ENCODE measurements around the gene CDK4. TPM values are rescaled to one million over a fixed set of nuclear protein-coding genes. Genes with fewer than 3 reads are reported as not detected.
"Not testable (repeated sequence)": the region's sequence is repeated elsewhere in the genome, so short reads cannot be mapped to it uniquely, and the experiment has no call there.

Gene CDK4
- polyA plus RNA-seq, 2 donors = 22.1 to 52.6 TPM

GRCh38 chr12:57716305-57716704 lies 35.8 kb downstream of the CDK4 start:
- WGBS, 2 donors = 95 to 96% methylated on average over 4 of the region's 4 CpGs

GRCh38 chr12:57715786-57716185 lies 36.3 kb downstream of the CDK4 start:
- 94% methylated on average over 12 of the region's 12 CpGs for WGBS, 2 donors
- H3K27ac ChIP-seq (ENCODE audit: low read depth in 2 of 2, low read length in 1 of 2) = no peak overlapping the region
- H3K4me3 ChIP-seq (ENCODE audit: low read depth in 1 of 2, low read length in 2 of 2) = no peak overlapping the region
- no peaks in the 10 kb centered on the region for H3K4me1 ChIP-seq (ENCODE audit: control insufficient read depth in 2 of 2, insufficient read depth in 2 of 2, low read length in 1 of 2)
- H3K36me3 ChIP-seq (ENCODE audit: control insufficient read depth in 2 of 2, insufficient read depth in 2 of 2, low read length in 1 of 2) = peaks cover 12 to 41% of the 10 kb centered on the region in 2 donors
- H3K9me3 ChIP-seq (ENCODE audit: control insufficient read depth in 2 of 2, insufficient read depth in 1 of 2, low read depth in 1 of 2, low read length in 1 of 2) = no peaks in the 10 kb centered on the region
- no peaks in the 10 kb centered on the region for H3K27me3 ChIP-seq (ENCODE audit: control insufficient read depth in 1 of 2, insufficient read depth in 2 of 2, low read length in 2 of 2)

More at GRCh38 chr12:57716305-57716704, 35.8 kb downstream of the CDK4 start:
- no peaks in the 10 kb centered on the region for H3K9me3 ChIP-seq (ENCODE audit: control insufficient read depth in 2 of 2, insufficient read depth in 1 of 2, low read depth in 1 of 2, low read length in 1 of 2)
- H3K36me3 ChIP-seq (ENCODE audit: control insufficient read depth in 2 of 2, insufficient read depth in 2 of 2, low read length in 1 of 2) = peaks cover 12 to 46% of the 10 kb centered on the region in 2 donors
- H3K27ac ChIP-seq (ENCODE audit: low read depth in 2 of 2, low read length in 1 of 2) = no peak overlapping the region
- no peak overlapping the region for H3K4me3 ChIP-seq (ENCODE audit: low read depth in 1 of 2, low read length in 2 of 2)
- H3K27me3 ChIP-seq (ENCODE audit: control insufficient read depth in 1 of 2, insufficient read depth in 2 of 2, low read length in 2 of 2) = no peaks in the 10 kb centered on the region
- H3K4me1 ChIP-seq (ENCODE audit: control insufficient read depth in 2 of 2, insufficient read depth in 2 of 2, low read length in 1 of 2) = no peaks in the 10 kb centered on the region

- H3K27me3 ChIP-seq (ENCODE audit: control insufficient read depth in 1 of 2, insufficient read depth in 2 of 2, low read length in 2 of 2); H3K27ac ChIP-seq (ENCODE audit: low read depth in 2 of 2, low read length in 1 of 2); H3K4me1 ChIP-seq (ENCODE audit: control insufficient read depth in 2 of 2, insufficient read depth in 2 of 2, low read length in 1 of 2); H3K9me3 ChIP-seq (ENCODE audit: control insufficient read depth in 2 of 2, insufficient read depth in 1 of 2, low read depth in 1 of 2, low read length in 1 of 2); H3K4me3 ChIP-seq (ENCODE audit: low read depth in 1 of 2, low read length in 2 of 2): not testable (repeated sequence)
- H3K36me3 ChIP-seq (ENCODE audit: control insufficient read depth in 2 of 2, insufficient read depth in 2 of 2, low read length in 1 of 2) = peaks cover 7 to 36% of the 10 kb centered on the region in 2 donors
- WGBS, 2 donors = 94 to 98% methylated on average over 6 of the region's 6 CpGs
Measured at GRCh38 chr12:57715036-57715748, 36.9 kb downstream of the CDK4 start.

GRCh38 chr12:57713209-57713608 lies 38.9 kb downstream of the CDK4 start:
- WGBS, 2 donors = 91 to 94% methylated on average over 5 of the region's 5 CpGs
- H3K4me3 ChIP-seq (ENCODE audit: low read depth in 1 of 2, low read length in 2 of 2) = no peak overlapping the region
- H3K4me1 ChIP-seq (ENCODE audit: control insufficient read depth in 2 of 2, insufficient read depth in 2 of 2, low read length in 1 of 2) = no peaks in the 10 kb centered on the region
- H3K27ac ChIP-seq (ENCODE audit: low read depth in 2 of 2, low read length in 1 of 2) = no peak overlapping the region
- H3K27me3 ChIP-seq (ENCODE audit: control insufficient read depth in 1 of 2, insufficient read depth in 2 of 2, low read length in 2 of 2) = no peaks in the 10 kb centered on the region
- H3K9me3 ChIP-seq (ENCODE audit: control insufficient read depth in 2 of 2, insufficient read depth in 1 of 2, low read depth in 1 of 2, low read length in 1 of 2) = no peaks in the 10 kb centered on the region
- H3K36me3 ChIP-seq (ENCODE audit: control insufficient read depth in 2 of 2, insufficient read depth in 2 of 2, low read length in 1 of 2) = peaks cover under 1 to 22% of the 10 kb centered on the region in 2 donors

- H3K27me3 ChIP-seq (ENCODE audit: control insufficient read depth in 1 of 2, insufficient read depth in 2 of 2, low read length in 2 of 2) = no peaks in the 10 kb centered on the region
- peaks cover 0 to 21% of the 10 kb centered on the region in 2 donors for H3K36me3 ChIP-seq (ENCODE audit: control insufficient read depth in 2 of 2, insufficient read depth in 2 of 2, low read length in 1 of 2)
- 93 to 96% methylated on average over 3 of the region's 3 CpGs for WGBS, 2 donors
- H3K27ac ChIP-seq (ENCODE audit: low read depth in 2 of 2, low read length in 1 of 2) = no peak overlapping the region
- H3K4me3 ChIP-seq (ENCODE audit: low read depth in 1 of 2, low read length in 2 of 2) = no peak overlapping the region
- H3K9me3 ChIP-seq (ENCODE audit: control insufficient read depth in 2 of 2, insufficient read depth in 1 of 2, low read depth in 1 of 2, low read length in 1 of 2) = no peaks in the 10 kb centered on the region
- H3K4me1 ChIP-seq (ENCODE audit: control insufficient read depth in 2 of 2, insufficient read depth in 2 of 2, low read length in 1 of 2) = no peaks in the 10 kb centered on the region
Measured at GRCh38 chr12:57712701-57713100, 39.4 kb downstream of the CDK4 start.

GRCh38 chr12:57708296-57708695 lies 43.8 kb downstream of the CDK4 start:
- H3K4me3 ChIP-seq (ENCODE audit: low read depth in 1 of 2, low read length in 2 of 2) = no peak overlapping the region
- no peaks in the 10 kb centered on the region for H3K4me1 ChIP-seq (ENCODE audit: control insufficient read depth in 2 of 2, insufficient read depth in 2 of 2, low read length in 1 of 2)
- H3K27ac ChIP-seq (ENCODE audit: low read depth in 2 of 2, low read length in 1 of 2) = no peak overlapping the region
- WGBS, 2 donors = 87 to 93% methylated on average over 2 of the region's 2 CpGs
- no peaks in the 10 kb centered on the region for H3K27me3 ChIP-seq (ENCODE audit: control insufficient read depth in 1 of 2, insufficient read depth in 2 of 2, low read length in 2 of 2)
- peaks cover 0 to 2% of the 10 kb centered on the region in 2 donors for H3K36me3 ChIP-seq (ENCODE audit: control insufficient read depth in 2 of 2, insufficient read depth in 2 of 2, low read length in 1 of 2)
- H3K9me3 ChIP-seq (ENCODE audit: control insufficient read depth in 2 of 2, insufficient read depth in 1 of 2, low read depth in 1 of 2, low read length in 1 of 2) = no peaks in the 10 kb centered on the region

GRCh38 chr12:57707250-57707649 lies 44.9 kb downstream of the CDK4 start:
- Histone ChIP-seq H3K4me1 (ENCODE audit: control insufficient read depth in 2 of 2, insufficient read depth in 2 of 2, low read length in 1 of 2) (no peaks in the 10 kb centered on the region), H3K27ac (ENCODE audit: low read depth in 2 of 2, low read length in 1 of 2) (no peak overlapping the region), H3K4me3 (ENCODE audit: low read depth in 1 of 2, low read length in 2 of 2) (no peak overlapping the region), H3K9me3 (ENCODE audit: control insufficient read depth in 2 of 2, insufficient read depth in 1 of 2, low read depth in 1 of 2, low read length in 1 of 2) (no peaks in the 10 kb centered on the region), H3K36me3 (ENCODE audit: control insufficient read depth in 2 of 2, insufficient read depth in 2 of 2, low read length in 1 of 2) (no peaks in the 10 kb centered on the region), H3K27me3 (ENCODE audit: control insufficient read depth in 1 of 2, insufficient read depth in 2 of 2, low read length in 2 of 2) (no peaks in the 10 kb centered on the region)
- 89 to 97% methylated on average over 3 of the region's 3 CpGs for WGBS, 2 donors

GRCh38 chr12:57700317-57700716 lies 51.8 kb downstream of the CDK4 start:
- WGBS, 2 donors = 98% methylated on average over 2 of the region's 2 CpGs
- H3K27me3 ChIP-seq (ENCODE audit: control insufficient read depth in 1 of 2, insufficient read depth in 2 of 2, low read length in 2 of 2) = no peaks in the 10 kb centered on the region
- H3K36me3 ChIP-seq (ENCODE audit: control insufficient read depth in 2 of 2, insufficient read depth in 2 of 2, low read length in 1 of 2) = peaks cover 12 to 19% of the 10 kb centered on the region in 2 donors

GRCh38 chr12:57698414-57698813 lies 53.7 kb downstream of the CDK4 start:
- Histone ChIP-seq H3K4me1 (ENCODE audit: control insufficient read depth in 2 of 2, insufficient read depth in 2 of 2, low read length in 1 of 2) (peaks cover 4 to 6% of the 10 kb centered on the region in 2 donors), H3K36me3 (ENCODE audit: control insufficient read depth in 2 of 2, insufficient read depth in 2 of 2, low read length in 1 of 2) (peaks cover 12 to 19% of the 10 kb centered on the region in 2 donors), H3K27me3 (ENCODE audit: control insufficient read depth in 1 of 2, insufficient read depth in 2 of 2, low read length in 2 of 2) (no peaks in the 10 kb centered on the region), H3K4me3 (ENCODE audit: low read depth in 1 of 2, low read length in 2 of 2) (no peak overlapping the region), H3K9me3 (ENCODE audit: control insufficient read depth in 2 of 2, insufficient read depth in 1 of 2, low read depth in 1 of 2, low read length in 1 of 2) (no peaks in the 10 kb centered on the region), H3K27ac (ENCODE audit: low read depth in 2 of 2, low read length in 1 of 2) (no peak overlapping the region)
- 89 to 95% methylated on average over 3 of the region's 3 CpGs for WGBS, 2 donors

More at GRCh38 chr12:57700317-57700716, 51.8 kb downstream of the CDK4 start:
- Histone ChIP-seq H3K9me3 (ENCODE audit: control insufficient read depth in 2 of 2, insufficient read depth in 1 of 2, low read depth in 1 of 2, low read length in 1 of 2) (no peaks in the 10 kb centered on the region), H3K4me1 (ENCODE audit: control insufficient read depth in 2 of 2, insufficient read depth in 2 of 2, low read length in 1 of 2) (no peaks in the 10 kb centered on the region), H3K27ac (ENCODE audit: low read depth in 2 of 2, low read length in 1 of 2) (no peak overlapping the region), H3K4me3 (ENCODE audit: low read depth in 1 of 2, low read length in 2 of 2) (no peak overlapping the region)

Measured in esophagus (tissue), 2 donors.